Fibroblast of skin of right biceps (primary cell): Measurements from ENCODE around the gene PTPRH.

Source experiments
- DNase-seq: peaks from one replicate; pipeline ENCODE4 v3.0.0-alpha.2; 2013

The PTPRH gene

DNA sequence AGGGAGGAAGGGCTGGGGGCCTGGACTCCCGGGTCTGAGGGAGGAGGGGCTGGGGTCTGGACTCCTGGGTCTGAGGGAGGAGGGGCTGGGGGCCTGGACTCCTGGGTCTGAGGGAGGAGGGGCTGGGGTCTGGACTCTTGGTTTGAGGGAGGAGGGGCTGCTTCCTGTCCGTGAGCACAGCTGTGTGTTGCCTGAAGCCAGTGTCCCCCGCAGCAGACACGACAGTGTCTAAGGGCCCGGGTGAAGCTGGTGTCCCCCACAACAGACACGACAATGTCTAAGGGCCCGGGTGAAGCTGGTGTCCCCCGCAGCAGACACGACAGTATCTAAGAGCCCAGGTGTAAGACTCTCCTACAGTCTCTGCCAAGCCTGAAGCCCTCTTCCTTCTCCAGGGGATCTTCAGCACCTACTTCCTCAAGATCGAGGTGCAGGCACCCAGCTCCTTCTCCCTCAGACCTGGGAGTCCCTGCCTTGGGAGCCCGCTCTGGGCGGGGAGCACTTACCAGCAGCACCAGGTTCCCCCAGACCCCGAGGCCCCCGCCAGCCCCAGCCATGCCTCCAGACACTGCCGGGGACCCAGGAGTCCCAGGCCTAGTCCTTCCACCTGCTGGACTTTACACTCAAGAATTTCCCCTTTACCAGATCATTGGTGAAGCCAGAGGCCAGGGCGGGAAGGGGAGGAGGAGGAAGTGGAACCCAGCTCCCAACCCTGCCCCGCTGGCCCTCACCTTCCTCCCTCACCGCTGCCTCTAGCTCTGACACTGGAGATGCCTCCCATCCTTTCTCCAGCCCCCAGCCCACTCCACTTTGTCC lies at the start of gene PTPRH:
TSS of gene PTPRH (minus strand) at position 622 of the 813 bp plus-strand sequence. CDS start at position 554, 68 bp downstream.
- DNase-seq, result no peak

GRCh38 chr19:55258476-55258827 lies 49.2 kb upstream of the PTPRH start:
- DNase-seq, result no peak

GRCh38 chr19:55257461-55258420 lies 48.4 kb upstream of the PTPRH start:
- DNase-seq, result no peak

GRCh38 chr19:55256562-55257460 lies 47.5 kb upstream of the PTPRH start:
- DNase-seq, result no peak

DNA sequence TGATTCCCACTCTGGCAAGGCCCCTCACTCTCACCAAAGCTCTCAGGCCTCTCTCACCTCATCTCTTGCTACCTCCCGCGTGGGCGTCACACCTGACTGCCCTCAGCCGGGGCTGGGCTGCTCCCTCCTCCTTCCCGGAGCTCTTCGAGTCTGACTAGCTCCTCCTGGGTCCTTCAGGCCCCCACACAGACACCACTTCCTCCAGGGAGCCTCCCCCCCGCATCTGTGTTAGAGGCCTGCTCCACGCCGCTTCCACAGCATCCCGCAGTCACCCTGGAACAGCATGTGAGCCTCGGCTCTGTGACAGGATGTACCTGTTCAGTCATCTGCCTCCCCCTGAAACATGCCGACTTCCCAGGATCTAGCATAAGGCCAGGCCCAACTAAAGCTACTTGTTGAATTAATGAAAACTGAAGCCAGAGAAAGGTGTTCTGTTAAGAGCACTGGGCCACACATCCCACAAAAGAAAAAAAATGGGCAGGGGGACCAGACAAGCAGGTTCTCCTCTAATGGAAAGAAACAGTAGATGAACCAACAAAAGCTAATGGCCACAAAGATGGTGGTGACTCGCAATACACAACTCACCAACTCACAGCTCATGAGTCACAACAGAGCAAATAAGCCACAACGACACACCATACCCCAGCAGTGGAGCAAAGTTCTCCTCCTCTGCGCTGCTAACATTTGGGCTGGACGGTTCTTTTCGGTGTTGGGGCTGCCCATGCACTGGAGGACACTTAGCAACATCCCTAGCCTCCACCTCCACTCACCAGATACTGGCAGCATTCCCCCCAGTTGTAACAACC lies 46.5 kb upstream of the PTPRH start:
- DNase-seq, result peak; percentile 41

- DNase-seq, result no peak
These were observed 45.3 kb upstream of the PTPRH start for GRCh38 chr19:55254625-55254977.

DNA sequence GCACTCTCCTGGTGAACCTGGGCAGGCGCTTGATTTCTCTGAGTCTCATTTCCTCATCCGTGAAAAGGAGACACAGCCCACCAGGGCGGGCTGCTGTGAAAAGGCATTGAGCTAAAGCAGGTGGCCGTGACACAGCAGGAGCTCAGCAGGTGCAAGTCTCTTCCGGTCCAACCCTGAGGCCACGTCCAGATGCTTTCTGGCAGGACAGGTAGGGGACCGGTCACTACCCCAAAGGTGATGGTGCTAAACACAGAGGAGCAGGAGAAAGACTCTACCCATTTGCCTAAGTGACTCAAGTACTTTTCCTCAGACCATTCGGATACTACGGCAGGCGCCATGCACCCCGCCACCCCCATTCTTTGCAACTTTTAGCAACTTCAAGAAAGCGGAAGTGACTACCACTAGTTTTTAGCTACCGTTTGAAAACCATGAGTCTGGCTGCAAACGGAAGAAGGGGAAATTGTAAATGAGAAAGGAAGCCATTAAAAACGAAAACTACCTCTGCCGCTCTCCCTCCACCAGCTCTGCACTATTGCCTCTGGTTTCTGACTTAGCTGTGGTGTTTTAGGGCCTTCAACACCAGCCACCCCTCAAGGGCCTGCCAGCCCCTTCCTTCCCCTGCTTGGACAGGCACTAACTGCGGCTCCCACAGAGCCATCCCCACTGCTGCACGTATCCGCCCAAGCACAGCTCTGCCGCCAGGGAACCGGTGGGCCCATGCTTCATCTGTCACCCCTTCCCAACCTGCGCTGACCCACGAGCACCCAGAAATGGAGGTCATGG lies 44.7 kb upstream of the PTPRH start:
- DNase-seq, result no peak

DNA sequence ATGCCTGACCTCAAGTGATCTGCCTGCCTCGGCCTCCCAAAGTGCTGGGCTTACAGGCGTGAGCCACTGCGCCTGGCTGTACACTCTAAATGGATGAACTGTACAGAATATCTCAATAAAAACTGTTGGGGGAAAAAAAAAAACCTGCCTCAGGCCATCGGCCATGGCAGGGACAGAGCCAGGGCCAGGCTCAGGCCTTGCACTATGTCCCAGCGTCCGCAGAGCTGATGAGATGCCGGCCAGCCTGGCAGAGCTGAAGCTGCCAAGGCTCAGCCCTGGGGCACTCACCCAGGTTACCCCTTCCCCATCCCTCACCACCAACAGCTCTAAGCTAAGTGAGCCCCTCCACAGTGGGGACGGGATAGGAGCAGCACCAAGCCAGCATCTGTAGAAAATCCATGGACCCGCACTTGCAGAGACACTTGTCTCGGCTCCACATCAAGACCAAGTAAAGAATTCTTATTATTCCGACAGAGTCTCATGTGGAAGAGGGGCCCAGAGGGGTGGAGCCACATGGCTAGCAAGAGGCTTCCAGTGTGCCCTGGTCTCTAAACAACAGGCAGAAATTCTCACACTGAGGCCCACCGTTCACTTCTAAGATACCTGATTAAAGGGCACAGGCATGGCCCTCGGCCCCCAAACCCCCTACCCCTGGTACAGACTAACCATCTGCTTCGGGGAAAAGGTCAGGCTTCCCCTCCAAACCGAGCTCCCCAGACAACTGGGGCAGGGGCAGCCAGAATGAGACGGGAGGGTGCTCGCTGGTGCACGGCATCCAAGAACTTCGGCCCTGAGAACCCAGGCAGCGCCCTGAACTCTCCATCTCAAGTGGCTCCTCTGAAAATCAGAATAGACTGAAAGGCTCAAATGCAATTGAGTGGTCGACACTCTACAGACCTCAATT lies 43.7 kb upstream of the PTPRH start:
- no peak for DNase-seq

DNA sequence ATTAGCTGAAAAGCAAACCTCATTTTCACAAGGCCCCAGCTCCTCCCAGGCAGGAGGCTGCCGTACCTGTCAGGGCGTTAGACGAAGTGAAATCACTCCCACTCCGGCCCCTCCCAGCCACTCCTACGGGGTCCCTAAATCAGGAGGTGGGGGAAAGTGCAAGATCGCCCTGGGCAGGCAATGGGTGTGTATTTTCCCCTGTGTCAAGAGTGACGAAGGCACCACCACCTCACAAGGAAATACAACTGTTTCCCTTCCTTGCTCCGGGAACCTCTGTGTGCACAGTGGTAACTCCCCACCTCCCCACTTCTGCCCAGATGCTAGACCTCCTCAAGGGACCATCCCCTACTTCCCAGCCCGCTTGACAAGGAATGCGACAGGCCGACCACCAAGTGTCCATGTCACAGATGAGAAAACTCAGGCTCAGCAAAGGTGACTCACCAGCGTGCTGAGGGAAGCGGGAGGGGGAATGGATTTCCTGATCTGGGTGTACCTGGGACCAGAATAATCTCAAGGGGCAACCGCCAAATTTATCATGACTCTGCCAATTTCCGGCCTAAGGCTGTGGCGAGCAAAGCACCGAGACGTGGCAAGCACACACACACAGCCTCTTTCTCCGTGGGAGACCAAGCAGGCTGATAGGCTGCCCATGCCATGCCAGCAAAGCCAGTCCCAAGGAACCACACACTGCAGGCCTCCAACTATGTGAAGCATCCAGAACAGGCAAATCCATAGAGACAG lies 42.2 kb upstream of the PTPRH start:
- DNase-seq, result peak; percentile 33

- DNase-seq, result no peak
These were observed 41.1 kb upstream of the PTPRH start for GRCh38 chr19:55250262-55251036.

DNA sequence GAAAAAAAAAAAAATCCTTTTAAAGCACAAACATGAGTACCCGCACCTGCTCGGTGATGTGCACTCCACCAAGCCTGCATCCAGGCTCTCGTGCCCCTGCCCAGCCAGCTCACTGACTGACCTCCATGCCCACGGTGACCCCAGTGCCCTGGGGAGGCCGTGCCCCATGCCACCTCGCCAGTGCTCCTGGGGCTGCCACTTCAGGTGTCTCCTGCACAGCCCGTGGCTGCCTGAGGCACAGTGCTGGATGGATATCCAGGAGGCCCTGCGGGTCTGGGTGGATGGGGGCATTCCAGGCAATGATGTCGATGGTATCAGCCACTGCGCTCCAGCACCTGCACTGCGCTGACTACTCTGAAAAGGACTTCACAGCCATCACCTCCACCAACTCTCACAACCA lies 40.5 kb upstream of the PTPRH start:
- DNase-seq, result no peak

DNA sequence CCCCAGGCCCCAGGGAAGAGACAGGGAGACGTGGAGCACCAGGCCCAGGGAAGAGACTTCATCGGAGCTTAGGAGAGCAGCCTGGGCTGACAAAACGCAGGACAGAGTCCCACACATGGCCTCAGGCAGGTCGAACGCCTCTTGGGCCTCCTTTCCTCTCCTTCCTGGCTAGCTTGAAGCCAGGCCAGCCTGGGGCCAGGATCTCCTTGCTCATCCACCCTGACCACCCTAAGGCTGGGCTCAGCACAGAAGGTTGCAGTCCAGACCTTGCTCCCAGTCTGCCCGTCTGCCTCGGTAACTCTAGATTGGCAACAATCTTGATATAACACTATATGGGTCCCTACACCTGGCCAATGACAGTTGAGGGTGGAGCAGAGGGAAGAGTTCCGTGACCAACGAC lies 39.4 kb upstream of the PTPRH start:
- no peak for DNase-seq

DNA sequence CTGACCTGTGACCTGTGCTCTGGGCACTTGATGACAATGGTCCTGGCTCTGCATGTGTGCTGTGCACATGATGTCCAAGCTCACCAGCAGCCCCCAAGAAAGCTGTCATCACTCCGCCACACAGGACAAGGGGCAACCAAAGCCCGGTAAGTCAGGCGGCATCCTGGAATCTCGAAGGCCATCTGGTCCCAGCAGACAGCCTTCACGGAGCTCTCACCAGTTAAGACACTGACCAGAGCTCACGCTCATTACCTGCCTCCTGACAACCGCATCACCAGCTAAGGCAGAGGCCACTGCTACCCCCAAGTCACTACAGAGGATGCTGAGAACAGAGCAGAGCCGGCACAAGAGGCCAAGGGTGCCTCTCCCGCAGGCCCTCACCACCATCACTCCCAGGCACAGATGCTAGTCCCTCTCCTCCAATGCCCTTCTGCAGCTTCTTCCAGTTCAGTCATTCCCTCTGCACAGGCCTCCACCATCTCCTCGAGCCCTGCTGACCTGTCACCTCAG lies 38.9 kb upstream of the PTPRH start:
- DNase-seq, result no peak

- DNase-seq, result peak; percentile 6
These were observed 38.4 kb upstream of the PTPRH start for GRCh38 chr19:55247621-55248099.

DNA sequence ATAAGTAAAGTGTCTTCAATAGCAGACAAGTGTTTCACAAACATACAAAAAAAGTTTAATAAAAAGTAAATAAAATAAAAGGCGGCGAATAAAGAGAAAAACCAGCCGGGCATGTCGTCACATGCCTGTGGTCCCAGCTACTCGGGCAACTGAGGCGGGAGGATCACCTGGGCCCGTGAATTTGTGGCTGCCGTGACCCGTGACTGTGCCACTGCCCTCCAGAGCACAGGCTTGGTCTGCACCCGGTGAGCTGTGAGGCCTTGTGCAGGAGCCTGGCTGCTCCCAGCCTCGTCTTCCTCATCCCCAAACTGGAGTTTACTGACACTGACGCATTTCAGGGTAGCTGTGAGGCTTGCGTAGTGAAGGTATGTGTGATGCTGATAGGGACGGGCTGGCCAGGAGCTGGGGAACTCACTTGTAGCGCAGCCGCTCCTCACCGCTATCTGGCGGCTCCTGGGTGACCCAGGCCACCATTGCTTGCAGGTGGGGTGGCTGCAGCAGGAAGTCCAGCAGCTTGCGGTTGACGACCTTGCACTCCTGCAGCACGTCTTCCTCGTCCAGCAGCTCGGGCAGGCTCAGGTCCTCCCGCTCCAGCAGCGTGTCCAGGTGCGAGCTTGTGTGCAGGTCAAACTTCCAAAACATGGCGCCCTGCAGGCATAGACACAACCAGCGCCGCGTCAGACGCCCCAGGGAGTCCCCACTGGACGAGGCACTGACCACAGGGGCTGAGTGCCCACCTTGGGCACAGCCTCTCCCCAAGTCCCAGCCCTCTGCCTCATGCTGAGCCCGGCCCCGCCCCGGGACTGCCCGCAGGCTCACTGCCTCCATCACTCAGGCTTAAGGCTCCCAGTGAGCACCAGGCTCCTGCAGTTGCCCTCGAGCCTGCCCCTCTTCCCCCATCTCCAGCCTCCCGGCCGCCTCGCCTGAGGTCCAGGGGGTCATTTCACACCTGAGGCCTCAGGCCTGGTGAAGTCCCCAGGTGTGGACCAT lies 37.5 kb upstream of the PTPRH start:
- no peak for DNase-seq

DNA sequence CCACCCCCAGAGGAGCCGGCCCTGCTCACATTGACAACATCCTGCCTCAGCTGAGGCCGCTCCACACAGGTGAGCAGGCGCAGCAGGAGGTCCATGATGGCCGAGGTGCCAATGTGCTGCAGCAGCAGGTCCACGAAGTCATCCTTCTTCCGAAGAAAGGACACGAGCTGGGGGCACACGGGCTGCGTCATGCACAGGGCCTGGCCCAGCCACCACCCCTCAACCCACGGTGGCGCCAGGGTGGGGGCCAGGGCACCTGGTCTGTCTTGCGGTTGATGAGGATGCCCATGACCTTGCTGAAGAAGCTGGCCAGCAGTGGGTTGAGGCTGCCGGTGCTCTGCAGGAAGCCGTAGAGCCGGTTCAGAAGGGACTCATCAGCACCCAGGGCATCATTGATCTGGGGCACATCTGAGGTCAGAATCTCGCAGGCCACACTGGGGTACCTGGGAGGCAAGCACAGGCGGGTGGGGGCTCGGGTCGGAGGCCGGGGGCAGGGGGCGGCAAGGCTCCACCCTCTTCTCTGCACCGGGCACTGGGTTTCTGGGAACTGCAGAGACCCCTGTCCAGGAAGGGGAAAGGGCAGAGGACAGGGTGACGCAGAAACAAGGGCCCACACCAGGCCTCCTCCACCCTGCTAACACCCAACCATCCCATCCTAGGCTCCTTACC lies 36.1 kb upstream of the PTPRH start:
- no peak for DNase-seq
